Measurements from ENCODE around the gene TBP. TPM values are rescaled to one million over a fixed set of nuclear protein-coding genes. Genes with fewer than 3 reads are reported as not detected.
"Not testable (repeated sequence)": the region's sequence is repeated elsewhere in the genome, so short reads cannot be mapped to it uniquely, and the experiment has no call there.

Gene TBP
- total and polyA plus RNA-seq, 4 donors: 11.5 to 22.8 (median 15.4) TPM

DNA sequence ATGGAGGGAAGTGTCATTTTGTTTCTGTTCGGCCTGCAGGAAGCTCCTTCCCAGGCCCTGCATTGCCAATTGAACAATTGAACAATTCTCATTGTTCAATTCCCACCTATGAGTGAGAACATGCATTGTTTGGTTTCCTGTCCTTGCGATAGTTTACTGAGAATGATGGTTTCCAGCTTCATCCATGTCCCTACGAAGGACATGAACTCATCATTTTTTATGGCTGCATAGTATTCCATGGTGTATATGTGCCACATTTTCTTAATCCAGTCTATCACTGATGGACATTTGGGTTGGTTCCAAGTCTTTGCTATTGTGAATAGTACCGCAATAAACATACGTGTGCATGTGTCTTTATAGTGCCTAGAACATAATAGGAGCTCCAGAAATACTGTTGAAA lies 26.2 kb upstream of the TBP start:
- H3K27ac ChIP-seq (ENCODE audit: low read depth in 1 of 2, low read length in 2 of 2); DNase-seq; H3K27me3 ChIP-seq (ENCODE audit: control insufficient read depth in 1 of 2, insufficient read depth in 2 of 2, low read length in 1 of 2); ATAC-seq (ENCODE audit: low FRiP score); H3K36me3 ChIP-seq (ENCODE audit: control insufficient read depth in 1 of 2, insufficient read depth in 2 of 2, low read length in 1 of 2); H3K9me3 ChIP-seq (ENCODE audit: control insufficient read depth, low read length); H3K4me3 ChIP-seq (ENCODE audit: low read length in 2 of 2); H3K4me1 ChIP-seq (ENCODE audit: control insufficient read depth in 1 of 2, insufficient read depth in 2 of 2, low read length in 2 of 2): not testable (repeated sequence)
- 93 to 94% methylated on average over 5 of the region's 5 CpGs for WGBS, 2 donors
- intact Hi-C loops (cut with DNase I): loop anchor here in 1 of 2 donors (5.0 kb wide), 1 partner anchor 736 kb away; no protein-coding TSS in a partner anchor

GRCh38 chr6:170529839-170530469 lies 24.2 kb upstream of the TBP start:
- H3K4me3 ChIP-seq (ENCODE audit: low read length in 2 of 2): no peak overlapping the region
- H3K27ac ChIP-seq (ENCODE audit: low read depth in 1 of 2, low read length in 2 of 2): no peak overlapping the region
- intact Hi-C loops (cut with DNase I): loop anchor here (2.0 to 5.0 kb wide), 3 partner anchors 698 to 738 kb away; no protein-coding TSS in a partner anchor
- H3K9me3 ChIP-seq (ENCODE audit: control insufficient read depth, low read length): no peaks in the 10 kb centered on the region
- peaks cover 0 to 4% of the 10 kb centered on the region in 2 donors for H3K36me3 ChIP-seq (ENCODE audit: control insufficient read depth in 1 of 2, insufficient read depth in 2 of 2, low read length in 1 of 2)
- DNase-seq (peak; percentile 76 to 88), ATAC-seq (ENCODE audit: low FRiP score) (peak; percentile 80)
- no peaks in the 10 kb centered on the region for H3K27me3 ChIP-seq (ENCODE audit: control insufficient read depth in 1 of 2, insufficient read depth in 2 of 2, low read length in 1 of 2)
- 36 to 39% methylated on average over 5 of the region's 5 CpGs for WGBS, 2 donors
- no peaks in the 10 kb centered on the region for H3K4me1 ChIP-seq (ENCODE audit: control insufficient read depth in 1 of 2, insufficient read depth in 2 of 2, low read length in 2 of 2)

- intact Hi-C loops (cut with DNase I): loop anchor here (5.0 kb wide), 2 partner anchors 701 to 741 kb away; no protein-coding TSS in a partner anchor
- no peak overlapping the region for H3K27ac ChIP-seq (ENCODE audit: low read depth in 1 of 2, low read length in 2 of 2)
- peaks cover 4 to 7% of the 10 kb centered on the region in 2 donors for H3K36me3 ChIP-seq (ENCODE audit: control insufficient read depth in 1 of 2, insufficient read depth in 2 of 2, low read length in 1 of 2)
- no peak overlapping the region for H3K4me3 ChIP-seq (ENCODE audit: low read length in 2 of 2)
- no peaks in the 10 kb centered on the region for H3K27me3 ChIP-seq (ENCODE audit: control insufficient read depth in 1 of 2, insufficient read depth in 2 of 2, low read length in 1 of 2)
- H3K4me1 ChIP-seq (ENCODE audit: control insufficient read depth in 1 of 2, insufficient read depth in 2 of 2, low read length in 2 of 2): no peaks in the 10 kb centered on the region
- no peak for DNase-seq
- 66 to 70% methylated on average over 7 of the region's 7 CpGs for WGBS, 2 donors
- no peaks in the 10 kb centered on the region for H3K9me3 ChIP-seq (ENCODE audit: control insufficient read depth, low read length)
- no peak for ATAC-seq (ENCODE audit: low FRiP score)
Observed at GRCh38 chr6:170532867-170533488, 21.2 kb upstream of the TBP start.

- no peaks in the 10 kb centered on the region for H3K4me1 ChIP-seq (ENCODE audit: control insufficient read depth in 1 of 2, insufficient read depth in 2 of 2, low read length in 2 of 2)
- intact Hi-C loops (cut with DNase I): loop anchor here (5.0 kb wide), 2 partner anchors 701 to 741 kb away; no protein-coding TSS in a partner anchor
- DNase-seq: no peak
- H3K27me3 ChIP-seq (ENCODE audit: control insufficient read depth in 1 of 2, insufficient read depth in 2 of 2, low read length in 1 of 2): no peaks in the 10 kb centered on the region
- no peak overlapping the region for H3K4me3 ChIP-seq (ENCODE audit: low read length in 2 of 2)
- ATAC-seq (ENCODE audit: low FRiP score): no peak
- 64 to 67% methylated on average over 2 of the region's 2 CpGs for WGBS, 2 donors
- no peaks in the 10 kb centered on the region for H3K9me3 ChIP-seq (ENCODE audit: control insufficient read depth, low read length)
- H3K36me3 ChIP-seq (ENCODE audit: control insufficient read depth in 1 of 2, insufficient read depth in 2 of 2, low read length in 1 of 2): peaks cover 4 to 7% of the 10 kb centered on the region in 2 donors
- no peak overlapping the region for H3K27ac ChIP-seq (ENCODE audit: low read depth in 1 of 2, low read length in 2 of 2)
Observed at GRCh38 chr6:170533792-170534191, 20.4 kb upstream of the TBP start.

- Histone ChIP-seq H3K27me3 (ENCODE audit: control insufficient read depth in 1 of 2, insufficient read depth in 2 of 2, low read length in 1 of 2) (no peaks in the 10 kb centered on the region), H3K4me3 (ENCODE audit: low read length in 2 of 2) (no peak overlapping the region), H3K36me3 (ENCODE audit: control insufficient read depth in 1 of 2, insufficient read depth in 2 of 2, low read length in 1 of 2) (peaks cover 4 to 8% of the 10 kb centered on the region in 2 donors), H3K27ac (ENCODE audit: low read depth in 1 of 2, low read length in 2 of 2) (no peak overlapping the region), H3K9me3 (ENCODE audit: control insufficient read depth, low read length) (no peaks in the 10 kb centered on the region), H3K4me1 (ENCODE audit: control insufficient read depth in 1 of 2, insufficient read depth in 2 of 2, low read length in 2 of 2) (no peaks in the 10 kb centered on the region)
- WGBS, 2 donors: 86 to 87% methylated on average over 5 of the region's 5 CpGs
- no peak for DNase-seq
- no peak for ATAC-seq (ENCODE audit: low FRiP score)
- intact Hi-C loops (cut with DNase I): no loop called here
Observed at GRCh38 chr6:170535004-170535403, 19.2 kb upstream of the TBP start.

DNA sequence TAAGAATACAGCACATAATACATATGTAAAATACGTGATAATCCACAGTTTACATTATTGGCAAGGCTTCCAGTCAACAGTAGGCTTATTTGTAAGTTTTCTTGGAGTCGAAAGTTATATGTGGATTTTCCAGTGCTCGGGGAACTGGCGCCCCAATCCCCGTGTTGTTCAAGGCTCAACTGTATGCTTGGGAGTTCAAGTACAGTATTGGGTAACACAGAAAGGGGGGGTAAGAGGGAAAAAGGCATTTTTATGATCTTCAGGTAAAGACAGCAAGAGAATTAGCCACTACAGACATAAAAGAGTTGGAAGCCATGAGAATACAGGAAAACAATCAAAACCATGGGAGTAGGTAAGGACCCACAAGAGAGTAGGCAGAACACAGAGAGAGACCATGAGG lies 17.5 kb upstream of the TBP start:
- H3K36me3 ChIP-seq (ENCODE audit: control insufficient read depth in 1 of 2, insufficient read depth in 2 of 2, low read length in 1 of 2): peaks cover 4 to 9% of the 10 kb centered on the region in 2 donors

GRCh38 chr6:170537329-170537728 lies 16.8 kb upstream of the TBP start:
- ATAC-seq (ENCODE audit: low FRiP score) (no peak), DNase-seq (no peak)
- no peaks in the 10 kb centered on the region for H3K27me3 ChIP-seq (ENCODE audit: control insufficient read depth in 1 of 2, insufficient read depth in 2 of 2, low read length in 1 of 2)
- no peaks in the 10 kb centered on the region for H3K9me3 ChIP-seq (ENCODE audit: control insufficient read depth, low read length)
- intact Hi-C loops (cut with DNase I): no loop called here
- 79 to 80% methylated on average over 4 of the region's 4 CpGs for WGBS, 2 donors
- no peaks in the 10 kb centered on the region for H3K4me1 ChIP-seq (ENCODE audit: control insufficient read depth in 1 of 2, insufficient read depth in 2 of 2, low read length in 2 of 2)
- peaks cover 4 to 9% of the 10 kb centered on the region in 2 donors for H3K36me3 ChIP-seq (ENCODE audit: control insufficient read depth in 1 of 2, insufficient read depth in 2 of 2, low read length in 1 of 2)
- H3K27ac ChIP-seq (ENCODE audit: low read depth in 1 of 2, low read length in 2 of 2): no peak overlapping the region
- H3K4me3 ChIP-seq (ENCODE audit: low read length in 2 of 2): no peak overlapping the region

More for the DNA sequence above, 17.5 kb upstream of the TBP start:
- 82 to 85% methylated on average over 5 of the region's 5 CpGs for WGBS, 2 donors
- ATAC-seq (ENCODE audit: low FRiP score): no peak
- Histone ChIP-seq H3K27me3 (ENCODE audit: control insufficient read depth in 1 of 2, insufficient read depth in 2 of 2, low read length in 1 of 2) (no peaks in the 10 kb centered on the region), H3K4me3 (ENCODE audit: low read length in 2 of 2) (no peak overlapping the region), H3K27ac (ENCODE audit: low read depth in 1 of 2, low read length in 2 of 2) (no peak overlapping the region), H3K9me3 (ENCODE audit: control insufficient read depth, low read length) (no peaks in the 10 kb centered on the region), H3K4me1 (ENCODE audit: control insufficient read depth in 1 of 2, insufficient read depth in 2 of 2, low read length in 2 of 2) (no peaks in the 10 kb centered on the region)
- DNase-seq: no peak
- intact Hi-C loops (cut with DNase I): no loop called here

- no peaks in the 10 kb centered on the region for H3K27me3 ChIP-seq (ENCODE audit: control insufficient read depth in 1 of 2, insufficient read depth in 2 of 2, low read length in 1 of 2)
- no peak for ATAC-seq (ENCODE audit: low FRiP score)
- H3K36me3 ChIP-seq (ENCODE audit: control insufficient read depth in 1 of 2, insufficient read depth in 2 of 2, low read length in 1 of 2): peaks cover 6 to 13% of the 10 kb centered on the region in 2 donors
Observed at GRCh38 chr6:170542031-170542719, 12.0 kb upstream of the TBP start.

More at GRCh38 chr6:170542031-170542719, 12.0 kb upstream of the TBP start:
- whole genome bisulfite sequencing, 2 donors: 84 to 88% methylated on average over 10 of the region's 10 CpGs
- intact Hi-C loops (cut with DNase I): no loop called here
- Histone ChIP-seq H3K4me1 (ENCODE audit: control insufficient read depth in 1 of 2, insufficient read depth in 2 of 2, low read length in 2 of 2) (no peaks in the 10 kb centered on the region), H3K4me3 (ENCODE audit: low read length in 2 of 2) (no peak overlapping the region), H3K27ac (ENCODE audit: low read depth in 1 of 2, low read length in 2 of 2) (no peak overlapping the region), H3K9me3 (ENCODE audit: control insufficient read depth, low read length) (no peaks in the 10 kb centered on the region)
- DNase-seq: no peak
